Activated CD8-positive, alpha-beta T cell treated with anti-CD3 and anti-CD28 coated beads, Interleukin-2, amount 10 ng/mL, durations not matched to agents 7 days and 5 days (primary cell): ENCODE measurements around the gene TSR3. TPM values are rescaled to one million over a fixed set of nuclear protein-coding genes. Genes with fewer than 3 reads are reported as not detected.
A peak's percentile ranks its signal among the peaks of the same experiment; 100 is the strongest.

Experiments
- ATAC-seq: fragments of 150-1000 bp; cut with Tn5 transposase; one replicate; pipeline ENCODE4 v1.10.0; 2021; ENCODE audit warnings: moderate library complexity
- CTCF ChIA-PET: fragments of 350-600 bp; sonication (Branson Sonifier 250); formaldehyde crosslinking; loops from one replicate; lab custom pipeline; 2021; ENCODE audit warnings: antibody characterized with exemption; lab: Charles Lee
- POLR2A ChIA-PET: fragments of 350-600 bp; sonication (Branson Sonifier 250); formaldehyde crosslinking; loops from one replicate; lab custom pipeline; 2021; ENCODE audit warnings: antibody characterized with exemption; lab: Charles Lee
- DNase-seq: peaks from one replicate; pipeline ENCODE4 v3.0.0-alpha.2; 2020
- H3K27ac Mint-ChIP-seq: one replicate; pipeline ENCODE4 v1.8.0; 2021; ENCODE audit warnings: mild to moderate bottlenecking, mixed read lengths
- H3K27me3 Mint-ChIP-seq: one replicate; pipeline ENCODE4 v1.8.0; 2021; ENCODE audit warnings: low read depth, mixed read lengths
- H3K36me3 Mint-ChIP-seq: one replicate; pipeline ENCODE4 v1.8.0; 2021; ENCODE audit warnings: low read depth, mixed read lengths
- H3K4me1 Mint-ChIP-seq: one replicate; pipeline ENCODE4 v1.8.0; 2021; ENCODE audit warnings: low read depth, mixed read lengths
- H3K4me3 Mint-ChIP-seq: one replicate; pipeline ENCODE4 v1.8.0; 2021; ENCODE audit warnings: mild to moderate bottlenecking, mixed read lengths
- H3K9me3 Mint-ChIP-seq: one replicate; pipeline ENCODE4 v1.8.0; 2022; ENCODE audit warnings: mixed read lengths; ENCODE audit not compliant: insufficient read depth
- total RNA-seq, 2 experiments: library from RNA; stranded (reverse); gene quantifications; one replicate each; pipeline ENCODE4 v1.2.3, GENCODE V29; 2021

Gene TSR3
- total RNA-seq, 2 experiments from 2014 or later, result 48.5 to 50.7 TPM

DNA sequence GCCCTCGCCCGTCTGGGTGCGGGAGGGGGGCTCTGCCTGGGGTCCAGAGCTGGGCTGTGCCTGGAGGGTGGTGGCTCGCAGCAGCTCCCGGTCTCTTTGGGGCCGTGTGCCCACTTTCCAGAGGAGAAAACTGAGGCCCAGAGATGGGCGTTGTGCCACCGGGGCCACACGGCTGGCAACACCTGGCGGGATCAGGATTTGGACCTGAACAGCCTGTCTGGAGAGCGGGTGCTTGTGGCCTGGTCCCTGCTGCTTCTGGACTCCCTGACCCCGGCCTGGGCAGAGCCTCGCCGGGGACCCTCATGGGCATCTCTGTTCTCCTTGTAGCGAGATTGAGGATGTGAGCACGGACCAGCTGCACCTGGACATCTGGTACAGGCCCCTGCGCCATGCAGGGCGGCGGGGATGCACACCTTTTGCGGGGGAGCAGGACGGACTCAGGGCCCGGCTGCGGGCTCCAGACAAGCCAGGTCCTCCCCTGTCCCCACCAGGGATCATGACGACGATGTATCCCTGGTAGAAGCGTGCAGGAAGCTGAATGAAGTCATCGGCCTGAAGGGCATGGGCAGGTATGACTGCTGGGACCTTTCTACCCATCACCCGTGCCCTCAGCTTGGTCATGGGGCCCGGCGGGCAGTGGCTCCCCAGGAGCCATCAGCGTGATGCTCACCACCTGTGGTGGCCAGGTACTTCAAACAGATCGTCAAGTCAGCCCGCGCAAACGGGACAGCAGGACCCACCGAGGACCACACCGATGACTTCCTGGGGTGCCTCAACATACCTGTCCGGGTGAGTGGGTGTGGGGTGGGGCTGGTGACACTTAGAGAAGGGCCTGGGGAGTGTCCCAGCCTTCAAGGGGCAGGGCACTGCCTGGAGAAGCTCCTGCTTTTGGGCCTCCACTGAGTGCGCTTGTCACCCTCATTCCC, 9.9 kb downstream of the TSR3 start:
- H3K27me3 Mint-ChIP-seq, result no peaks in the 10 kb centered on the region
- H3K27ac Mint-ChIP-seq, result peak overlapping the region; percentile 81
- ATAC-seq (no peak), DNase-seq (no peak)
- CTCF ChIA-PET, result interaction anchor here (1.5 kb wide), 1 partner anchor 10 kb away, joined by 8 read pairs; no protein-coding TSS in a partner anchor
- peak overlapping the region; percentile 72 for H3K4me3 Mint-ChIP-seq
- peaks cover 17% of the 10 kb centered on the region for H3K4me1 Mint-ChIP-seq
- H3K36me3 Mint-ChIP-seq, result no peaks in the 10 kb centered on the region
- POLR2A ChIA-PET, result interaction anchor here (0.6 to 1.6 kb wide), 3 partner anchors 10 to 30 kb away, joined by 3 to 6 read pairs (median 5); no protein-coding TSS in a partner anchor
- no peaks in the 10 kb centered on the region for H3K9me3 Mint-ChIP-seq

DNA sequence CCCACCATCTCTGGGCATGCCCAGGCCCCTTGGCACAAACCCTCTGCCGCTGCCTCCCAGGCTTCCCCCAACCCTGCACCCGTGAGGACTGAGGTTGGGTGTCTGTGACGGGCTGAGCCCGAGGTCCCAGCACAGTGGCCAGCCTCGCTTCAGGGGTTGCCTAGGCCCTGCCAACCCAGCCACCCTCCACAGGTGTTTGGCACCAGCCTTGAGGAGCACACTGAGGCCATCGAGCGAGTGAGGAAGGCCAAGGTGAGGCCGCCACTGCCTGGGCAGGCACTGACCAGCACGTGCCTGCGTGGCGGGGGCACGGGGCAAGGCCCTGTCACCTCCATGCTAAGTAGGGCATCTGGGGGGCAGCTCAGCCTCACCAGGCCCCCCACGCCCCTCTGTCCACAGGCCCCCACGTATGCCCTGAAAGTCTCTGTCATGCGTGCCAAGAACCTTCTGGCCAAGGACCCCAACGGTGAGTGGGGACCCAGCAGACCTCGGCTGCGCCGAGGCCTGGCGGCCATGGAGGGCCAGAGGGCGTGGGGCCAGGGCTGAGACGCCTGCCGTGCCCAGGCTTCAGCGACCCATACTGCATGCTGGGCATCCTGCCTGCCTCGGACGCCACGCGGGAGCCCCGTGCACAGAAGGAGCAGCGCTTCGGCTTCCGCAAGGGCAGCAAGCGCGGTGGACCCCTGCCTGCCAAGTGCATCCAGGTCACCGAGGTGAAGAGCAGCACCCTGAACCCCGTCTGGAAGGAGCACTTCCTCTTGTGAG, 10.8 kb downstream of the TSR3 start:
- ChIA-PET POLR2A (no interaction called here), CTCF (no interaction called here)
- Mint-ChIP-seq H3K9me3 (no peaks in the 10 kb centered on the region), H3K36me3 (no peaks in the 10 kb centered on the region), H3K4me3 (no peak overlapping the region), H3K27ac (peak overlapping the region; percentile 34), H3K27me3 (peaks cover 5% of the 10 kb centered on the region), H3K4me1 (peaks cover 17% of the 10 kb centered on the region)
- DNase-seq (no peak), ATAC-seq (no peak)

DNA sequence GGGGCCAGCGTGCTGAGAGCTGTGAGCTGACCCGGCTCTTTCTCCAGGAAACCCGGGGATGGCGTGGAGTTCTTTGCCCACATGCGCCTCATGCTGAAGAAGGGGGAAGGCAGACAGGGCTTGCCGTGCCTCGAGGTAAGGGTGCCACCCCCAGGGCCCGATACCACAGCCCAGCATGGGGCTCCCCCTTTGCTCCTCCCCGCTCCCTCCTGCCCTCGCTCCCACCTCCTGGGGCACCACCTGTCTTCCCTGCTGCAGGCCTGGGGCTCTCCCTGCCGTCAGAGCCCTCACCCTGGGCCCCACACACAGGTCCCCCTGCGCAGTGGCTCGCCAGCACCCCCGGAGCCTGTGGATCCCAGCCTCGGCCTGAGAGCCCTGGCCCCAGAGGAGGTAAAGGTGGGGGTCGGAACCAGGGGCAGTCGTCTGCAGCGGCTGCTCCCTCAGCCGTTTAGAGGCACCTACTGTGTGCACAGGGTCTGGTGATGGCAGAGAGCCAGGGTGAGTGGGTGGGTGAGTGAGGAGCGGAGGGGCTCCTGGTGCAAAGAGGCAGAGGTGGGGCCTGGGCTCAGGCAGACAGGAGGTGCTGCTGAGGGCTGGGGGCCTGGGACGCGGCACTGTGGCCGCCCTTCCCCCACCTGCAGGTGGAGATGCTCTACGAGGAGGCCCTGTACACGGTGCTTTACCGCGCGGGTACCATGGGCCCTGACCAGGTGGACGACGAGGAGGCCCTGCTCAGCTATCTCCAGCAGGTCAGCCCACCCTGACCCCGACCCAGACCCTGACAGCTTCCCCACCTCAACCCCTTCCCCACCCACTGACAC, 12.6 kb downstream of the TSR3 start:
- ChIA-PET POLR2A (no interaction called here), CTCF (no interaction called here)
- H3K27me3 Mint-ChIP-seq, result peaks cover 17% of the 10 kb centered on the region
- peaks cover 17% of the 10 kb centered on the region for H3K4me1 Mint-ChIP-seq
- no peak for DNase-seq
- no peak overlapping the region for H3K4me3 Mint-ChIP-seq
- ATAC-seq, result no peak
- no peaks in the 10 kb centered on the region for H3K9me3 Mint-ChIP-seq
- no peaks in the 10 kb centered on the region for H3K36me3 Mint-ChIP-seq
- no peak overlapping the region for H3K27ac Mint-ChIP-seq

DNA sequence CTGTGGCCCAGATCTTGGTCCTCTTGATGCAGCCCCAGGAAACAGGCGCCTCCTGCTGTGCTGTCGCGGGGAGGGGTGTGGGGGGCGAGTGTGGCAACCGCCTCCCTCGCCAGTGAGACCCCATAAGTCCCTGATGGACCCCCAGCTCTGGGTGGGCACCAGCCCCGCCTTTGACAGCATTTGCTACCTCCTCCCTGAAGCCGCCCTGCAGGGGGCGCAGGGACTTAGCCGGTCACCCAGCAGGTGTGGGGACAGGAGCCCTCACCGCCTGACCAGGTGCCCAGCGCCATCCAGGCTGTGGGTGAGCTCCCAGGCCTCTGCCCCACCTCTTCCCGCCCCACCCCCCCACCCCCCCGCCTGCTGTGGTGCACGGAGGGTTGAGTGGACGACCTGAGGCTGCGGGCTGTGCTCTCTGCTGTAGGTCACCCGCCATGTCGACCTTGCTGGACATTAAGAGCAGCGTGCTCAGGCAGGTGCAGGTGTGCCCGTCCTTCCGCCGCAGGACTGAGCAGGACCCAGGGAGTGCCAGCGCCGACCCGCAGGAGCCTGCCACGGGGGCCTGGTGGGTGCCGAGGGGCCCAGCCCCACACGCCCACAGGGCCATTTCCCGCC, 13.5 kb downstream of the TSR3 start:
- ATAC-seq (no peak), DNase-seq (peak; percentile 55)
- POLR2A ChIA-PET, result no interaction called here

DNA sequence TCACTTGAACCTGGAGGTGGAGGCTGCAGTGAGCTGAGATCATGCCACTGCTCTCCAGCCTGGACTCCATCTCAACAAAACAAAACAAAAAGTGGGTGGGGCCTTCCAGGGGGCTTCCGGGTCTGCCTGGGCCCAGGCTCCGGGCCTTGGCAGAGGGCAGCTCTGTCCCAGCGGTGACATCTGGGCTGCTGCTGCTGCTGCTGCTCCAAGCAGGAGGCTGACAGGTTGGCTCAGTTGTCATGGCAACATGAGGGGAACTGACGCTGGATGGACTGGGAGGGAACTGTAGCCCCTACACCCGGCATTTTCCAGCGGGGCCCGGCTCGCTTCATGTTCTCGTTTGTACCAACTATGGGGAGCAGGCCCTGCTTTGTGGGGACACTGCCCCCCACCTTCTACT, 14.2 kb downstream of the TSR3 start:
- ChIA-PET POLR2A (no interaction called here), CTCF (no interaction called here)
- peaks cover 11% of the 10 kb centered on the region for H3K4me1 Mint-ChIP-seq
- H3K36me3 Mint-ChIP-seq, result no peaks in the 10 kb centered on the region
- H3K27ac Mint-ChIP-seq, result no peak overlapping the region
- peaks cover 20% of the 10 kb centered on the region for H3K27me3 Mint-ChIP-seq
- no peak overlapping the region for H3K4me3 Mint-ChIP-seq
- ATAC-seq (no peak), DNase-seq (no peak)
- no peaks in the 10 kb centered on the region for H3K9me3 Mint-ChIP-seq

More for the DNA sequence above, 13.5 kb downstream of the TSR3 start:
- Mint-ChIP-seq H3K4me3 (no peak overlapping the region), H3K4me1 (peaks cover 14% of the 10 kb centered on the region), H3K36me3 (no peaks in the 10 kb centered on the region), H3K9me3 (no peaks in the 10 kb centered on the region), H3K27ac (no peak overlapping the region), H3K27me3 (peaks cover 17% of the 10 kb centered on the region)
- CTCF ChIA-PET, result no interaction called here

DNA sequence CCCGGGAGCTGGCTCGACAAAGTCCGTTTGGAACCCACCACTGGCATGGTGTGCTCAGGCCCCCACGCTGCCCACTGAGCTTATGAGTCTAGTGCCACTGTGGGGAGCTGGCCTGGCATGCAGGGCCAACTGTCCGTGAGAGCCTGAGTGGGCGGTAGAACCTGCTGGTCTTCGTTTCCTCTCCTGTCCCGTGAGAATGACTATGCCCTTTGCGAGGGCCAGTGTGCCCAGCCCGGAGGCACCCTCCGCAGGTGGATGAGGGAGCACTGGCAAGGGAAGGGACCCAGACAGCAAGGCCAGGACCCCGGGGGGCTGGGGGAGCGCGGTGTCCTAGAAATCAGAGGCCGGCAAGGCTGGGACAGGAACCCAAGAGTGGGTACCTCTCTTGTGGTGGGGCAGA, 15.1 kb downstream of the TSR3 start:
- ChIA-PET CTCF (interaction anchor here (1.6 kb wide), 1 partner anchor 12 kb away, joined by 3 read pairs; no protein-coding TSS in a partner anchor), POLR2A (no interaction called here)
- Mint-ChIP-seq H3K36me3 (no peaks in the 10 kb centered on the region), H3K27ac (no peak overlapping the region), H3K27me3 (peaks cover 29% of the 10 kb centered on the region), H3K9me3 (no peaks in the 10 kb centered on the region), H3K4me1 (peaks cover 10% of the 10 kb centered on the region), H3K4me3 (no peak overlapping the region)
- ATAC-seq (no peak), DNase-seq (no peak)

DNA sequence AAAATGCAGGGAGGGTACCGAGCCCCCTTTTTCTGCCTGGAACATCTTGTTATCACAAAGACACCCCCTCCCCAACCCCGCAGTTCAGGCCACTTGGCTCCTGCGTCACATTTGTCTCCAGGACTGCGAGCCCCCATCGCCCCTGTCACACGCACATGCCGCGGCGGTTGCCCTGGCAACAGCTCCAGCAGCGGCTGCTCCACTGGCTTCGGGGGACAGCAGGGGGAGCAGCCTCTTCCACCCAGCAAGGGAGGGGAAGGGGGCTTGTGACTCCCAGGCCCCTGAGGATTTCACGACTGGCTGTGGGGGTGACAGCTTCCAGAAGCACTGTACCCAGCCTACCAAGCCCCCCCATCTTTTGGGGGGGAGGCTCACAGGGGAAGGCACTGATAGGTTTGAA, 15.7 kb downstream of the TSR3 start:
- Mint-ChIP-seq H3K27me3 (peaks cover 30% of the 10 kb centered on the region), H3K36me3 (no peaks in the 10 kb centered on the region), H3K4me1 (peaks cover 15% of the 10 kb centered on the region), H3K9me3 (no peaks in the 10 kb centered on the region), H3K27ac (no peak overlapping the region), H3K4me3 (no peak overlapping the region)
- ChIA-PET POLR2A (no interaction called here), CTCF (interaction anchor here (1.6 kb wide), 1 partner anchor 12 kb away, joined by 3 read pairs; no protein-coding TSS in a partner anchor)
- ATAC-seq (no peak), DNase-seq (peak; percentile 42)

DNA sequence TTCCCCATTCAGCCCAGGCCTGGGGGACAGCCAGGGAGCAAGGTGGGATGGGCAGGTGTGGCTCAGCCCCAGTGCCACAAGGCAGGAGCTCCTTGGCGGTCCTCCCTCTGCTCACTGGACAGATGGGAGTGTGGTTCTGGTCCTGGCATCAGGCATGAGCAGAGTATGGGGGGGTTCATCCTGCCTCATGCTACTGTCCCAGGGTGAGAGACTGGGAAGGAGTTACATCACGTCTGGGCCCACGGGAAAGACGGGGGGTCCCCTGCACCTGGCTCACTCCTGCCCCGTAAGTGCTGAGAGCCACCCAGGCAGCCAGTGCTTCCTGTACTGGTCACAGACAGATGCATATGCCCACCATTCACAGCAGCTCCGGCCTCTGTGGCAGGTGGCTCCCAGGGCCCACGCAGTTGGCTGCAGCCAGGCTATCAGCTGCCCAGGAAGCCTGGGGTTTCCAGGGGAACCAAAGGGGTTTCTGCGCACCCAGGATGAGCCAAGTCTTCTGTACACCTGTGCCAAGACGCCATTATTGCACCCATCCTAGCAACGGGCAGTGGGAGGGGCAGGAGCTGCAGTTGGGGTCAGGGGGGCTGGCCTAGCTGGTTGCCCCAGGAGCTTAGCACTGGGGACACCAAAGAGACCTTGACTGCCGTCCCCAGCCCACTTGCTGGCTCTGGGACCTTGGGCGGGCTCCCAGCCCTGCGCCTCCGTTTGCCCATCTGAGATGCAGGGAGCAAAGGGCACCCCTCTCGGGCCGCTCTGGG, 16.3 kb downstream of the TSR3 start:
- Mint-ChIP-seq H3K27me3 (peaks cover 30% of the 10 kb centered on the region), H3K9me3 (no peaks in the 10 kb centered on the region), H3K36me3 (no peaks in the 10 kb centered on the region), H3K4me1 (peaks cover 15% of the 10 kb centered on the region), H3K27ac (no peak overlapping the region), H3K4me3 (no peak overlapping the region)
- ChIA-PET CTCF (interaction anchor here (1.2 to 1.6 kb wide), 2 partner anchors 11 to 28 kb away, joined by 3 to 5 read pairs; no protein-coding TSS in a partner anchor), POLR2A (no interaction called here)
- DNase-seq (no peak), ATAC-seq (no peak)

DNA sequence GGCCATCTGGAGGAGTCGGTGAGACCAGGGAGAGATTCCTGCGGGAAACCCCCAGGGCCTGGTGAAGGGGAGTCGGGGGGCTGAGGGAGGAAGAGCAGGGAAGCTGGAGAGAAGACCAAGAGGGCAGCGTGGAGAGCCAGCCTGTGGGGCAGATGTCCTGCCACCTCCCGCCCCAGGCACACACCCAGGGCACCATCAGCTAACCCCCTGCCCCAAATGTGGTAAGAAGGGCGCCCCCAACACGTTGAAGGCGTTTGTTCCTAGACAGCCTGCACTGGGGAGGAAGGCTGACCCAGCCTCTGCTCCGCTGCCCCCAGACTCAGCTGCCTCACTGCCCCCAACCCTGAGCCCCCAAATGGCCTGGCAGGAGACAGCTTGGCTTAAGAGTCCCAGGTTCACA, 16.9 kb downstream of the TSR3 start:
- peaks cover 15% of the 10 kb centered on the region for H3K4me1 Mint-ChIP-seq
- no peak for ATAC-seq
- H3K27me3 Mint-ChIP-seq, result peaks cover 30% of the 10 kb centered on the region
- no peak overlapping the region for H3K4me3 Mint-ChIP-seq
- no peaks in the 10 kb centered on the region for H3K36me3 Mint-ChIP-seq
- no peaks in the 10 kb centered on the region for H3K9me3 Mint-ChIP-seq
- DNase-seq, result no peak
- CTCF ChIA-PET, result interaction anchor here (1.2 kb wide), 1 partner anchor 29 kb away, joined by 5 read pairs; no protein-coding TSS in a partner anchor
- H3K27ac Mint-ChIP-seq, result no peak overlapping the region
- POLR2A ChIA-PET, result interaction anchor here (0.5 kb wide), 1 partner anchor 23 kb away, joined by 3 read pairs; no protein-coding TSS in a partner anchor

DNA sequence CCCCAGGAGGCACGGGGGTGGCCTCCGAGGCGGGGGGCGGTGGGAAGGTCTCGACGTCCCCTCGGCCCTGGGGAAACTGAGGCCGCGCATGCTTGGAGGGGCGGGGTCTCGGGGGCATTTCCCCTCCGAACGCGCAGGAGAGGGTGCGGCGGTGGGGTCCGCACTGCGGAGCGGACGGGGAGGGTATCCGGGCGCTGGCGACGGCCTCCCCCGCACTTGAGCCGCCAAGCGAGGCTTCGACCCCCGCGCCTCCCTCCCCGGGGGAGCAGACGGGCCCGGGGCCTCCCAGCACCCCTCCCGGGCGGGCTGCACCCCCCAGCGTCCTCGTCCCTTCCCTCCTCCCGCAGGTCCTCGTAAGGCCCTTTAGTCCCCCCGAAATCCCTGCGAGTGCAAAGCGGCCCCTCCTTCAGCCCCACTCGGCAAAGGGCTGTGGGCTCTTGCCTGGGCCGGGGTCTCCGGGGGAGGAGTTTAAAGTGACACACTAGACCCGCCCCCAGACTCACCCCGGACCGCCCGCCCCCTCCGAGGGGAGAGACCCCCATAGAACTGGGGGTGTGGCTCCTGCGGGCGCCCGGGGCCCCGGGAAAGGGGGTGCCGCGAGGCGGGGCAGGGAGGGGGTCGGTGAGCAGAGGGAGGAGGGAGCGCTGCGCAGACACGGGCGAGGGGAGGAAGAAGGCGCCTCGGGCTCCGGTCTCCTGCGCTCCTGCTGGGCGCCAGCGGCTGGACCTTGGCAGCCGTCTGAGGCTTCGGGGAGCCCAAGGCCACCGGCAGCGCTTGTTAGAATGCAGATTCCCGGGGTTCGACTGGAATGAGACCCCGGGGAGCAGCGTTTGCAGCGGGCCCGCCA, 17.6 kb downstream of the TSR3 start:
- ChIA-PET POLR2A (interaction anchor here (0.5 to 1.5 kb wide), 2 partner anchors 22 to 23 kb away, joined by 3 read pairs; no protein-coding TSS in a partner anchor), CTCF (interaction anchor here (1.2 kb wide), 1 partner anchor 29 kb away, joined by 5 read pairs; no protein-coding TSS in a partner anchor)
- H3K36me3 Mint-ChIP-seq, result no peaks in the 10 kb centered on the region
- peaks cover 15% of the 10 kb centered on the region for H3K4me1 Mint-ChIP-seq
- no peaks in the 10 kb centered on the region for H3K9me3 Mint-ChIP-seq
- DNase-seq, result no peak
- peaks cover 30% of the 10 kb centered on the region for H3K27me3 Mint-ChIP-seq
- ATAC-seq, result no peak
- H3K27ac Mint-ChIP-seq, result no peak overlapping the region
- no peak overlapping the region for H3K4me3 Mint-ChIP-seq
